Mucosa of descending colon (tissue), 3 donors: ENCODE data around the gene MYO18B. TPM values are rescaled to one million over a fixed set of nuclear protein-coding genes. Genes with fewer than 3 reads are reported as not detected.

Experiments used
- ATAC-seq: fragments of 200-7000 bp; cut with Tn5 transposase; one replicate; pipeline ENCODE4 v1.9.1; 2020; ENCODE audit warnings: mild to moderate bottlenecking, moderate library complexity
- DNase-seq, 3 donors: peaks; one replicate each; pipeline ENCODE4 v3.0.0-alpha.2; 2020
- H3K36me3 ChIP-seq: fragments of 200-600 bp; one replicate; pipeline ENCODE4 v1.8.0; 2021; ENCODE audit warnings: low read depth, mild to moderate bottlenecking
- H3K4me1 ChIP-seq: fragments of 200-600 bp; one replicate; pipeline ENCODE4 v1.8.0; 2021; ENCODE audit warnings: low read depth, mild to moderate bottlenecking
- H3K4me3 ChIP-seq: fragments of 200-600 bp; one replicate; pipeline ENCODE4 v1.8.0; 2021; ENCODE audit warnings: mild to moderate bottlenecking
- H3K9me3 ChIP-seq: fragments of 200-600 bp; one replicate; pipeline ENCODE4 v1.8.0; 2021; ENCODE audit warnings: mild to moderate bottlenecking
- intact Hi-C, 2 donors: fragments of 100-400 bp; cut with DNase I in 1 of 2; cut with micrococcal nuclease in 1 of 2; formaldehyde crosslinking; loops; one replicate each; pipeline versions ENCODE4 v1.11.0 to v1.11.1; 2022; cut with DNase I, micrococcal nuclease
- total RNA-seq, 3 donors: library from RNA; stranded (reverse); fragmentation: NEBNext Ultra II Directional in 2 of 3; extraction: Animal tissue kit (Norgen Biotek cat#: 25700) in 2 of 3; gene quantifications; one replicate each; pipeline versions ENCODE4 v1.2.1 to v1.2.4, GENCODE V29; 2021 to 2023
- TF ChIP-seq, protein P1 (sequence below): fragments of 200-600 bp; IDR thresholded peaks from one replicate; pipeline ENCODE4 v1.8.0; 2022; ENCODE audit warnings: antibody characterized with exemption, mild to moderate bottlenecking
- donor health status: DM: no; HTN: no; CAD: no; lungs with moderate emphysema.
- donor health status: DM: no; HTN: no; CAD: no.
- donor health status: DM: no; HTN: yes; CAD: no.

Gene MYO18B
- total RNA-seq, 3 donors from 2014 or later, result 0.03 to 0.17 (median 0.12) TPM

GRCh38 chr22:25883482-25884033 is 141.6 kb downstream of the MYO18B start:
- Histone ChIP-seq H3K9me3 (no peaks in the 10 kb centered on the region), H3K4me1 (no peaks in the 10 kb centered on the region), H3K36me3 (no peaks in the 10 kb centered on the region), H3K4me3 (no peak overlapping the region)
- DNase-seq, result no peak
- TF ChIP-seq, protein P1, sequence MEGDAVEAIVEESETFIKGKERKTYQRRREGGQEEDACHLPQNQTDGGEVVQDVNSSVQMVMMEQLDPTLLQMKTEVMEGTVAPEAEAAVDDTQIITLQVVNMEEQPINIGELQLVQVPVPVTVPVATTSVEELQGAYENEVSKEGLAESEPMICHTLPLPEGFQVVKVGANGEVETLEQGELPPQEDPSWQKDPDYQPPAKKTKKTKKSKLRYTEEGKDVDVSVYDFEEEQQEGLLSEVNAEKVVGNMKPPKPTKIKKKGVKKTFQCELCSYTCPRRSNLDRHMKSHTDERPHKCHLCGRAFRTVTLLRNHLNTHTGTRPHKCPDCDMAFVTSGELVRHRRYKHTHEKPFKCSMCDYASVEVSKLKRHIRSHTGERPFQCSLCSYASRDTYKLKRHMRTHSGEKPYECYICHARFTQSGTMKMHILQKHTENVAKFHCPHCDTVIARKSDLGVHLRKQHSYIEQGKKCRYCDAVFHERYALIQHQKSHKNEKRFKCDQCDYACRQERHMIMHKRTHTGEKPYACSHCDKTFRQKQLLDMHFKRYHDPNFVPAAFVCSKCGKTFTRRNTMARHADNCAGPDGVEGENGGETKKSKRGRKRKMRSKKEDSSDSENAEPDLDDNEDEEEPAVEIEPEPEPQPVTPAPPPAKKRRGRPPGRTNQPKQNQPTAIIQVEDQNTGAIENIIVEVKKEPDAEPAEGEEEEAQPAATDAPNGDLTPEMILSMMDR, result no peak
- ATAC-seq, result no peak
- intact Hi-C loops, result no loop called here

- H3K4me3 ChIP-seq, result no peak overlapping the region
- no peaks in the 10 kb centered on the region for H3K4me1 ChIP-seq
- DNase-seq (no peak), ATAC-seq (no peak)
- intact Hi-C loops, result no loop called here
- no peaks in the 10 kb centered on the region for H3K36me3 ChIP-seq
- no peaks in the 10 kb centered on the region for H3K9me3 ChIP-seq
- TF ChIP-seq, protein P1, result no peak
Observed at GRCh38 chr22:25884121-25884520, 142.1 kb downstream of the MYO18B start.

DNA sequence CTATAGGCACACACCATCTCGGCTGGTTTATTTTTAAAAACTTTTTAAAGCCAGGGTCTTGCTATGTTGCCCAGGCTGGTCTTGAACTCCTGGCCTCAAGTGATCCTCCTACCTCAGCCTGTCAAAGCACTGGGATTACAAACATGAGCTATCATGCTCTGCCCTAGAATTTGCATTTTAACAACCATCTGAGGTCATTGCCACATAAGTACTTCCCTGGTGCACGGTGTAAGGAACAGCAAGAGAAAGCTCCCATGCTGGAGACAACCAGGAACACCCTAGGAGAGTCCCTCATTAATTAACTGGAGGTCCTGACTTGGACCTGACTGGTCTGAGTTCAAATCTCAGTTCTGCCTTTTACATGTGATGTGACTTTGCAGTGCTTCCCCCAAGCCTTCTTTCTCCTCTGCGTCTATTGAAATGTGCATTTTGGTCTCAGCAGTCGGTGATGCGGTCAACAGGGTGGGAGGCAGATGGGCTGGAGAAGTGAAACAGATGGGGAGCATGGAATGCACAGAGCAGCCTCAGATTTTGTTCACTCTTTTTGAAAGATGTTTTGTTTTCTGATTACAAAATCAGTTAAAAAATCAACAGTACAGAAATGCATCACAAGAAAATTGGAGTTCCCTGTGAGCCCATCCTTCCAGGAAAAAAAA is 146.5 kb downstream of the MYO18B start:
- TF ChIP-seq, protein P1, result no peak
- intact Hi-C loops, result no loop called here
- H3K4me3 ChIP-seq, result no peak overlapping the region
- DNase-seq (no peak), ATAC-seq (no peak)
- H3K4me1 ChIP-seq, result no peaks in the 10 kb centered on the region
- H3K9me3 ChIP-seq, result no peaks in the 10 kb centered on the region
- H3K36me3 ChIP-seq, result no peaks in the 10 kb centered on the region

DNA sequence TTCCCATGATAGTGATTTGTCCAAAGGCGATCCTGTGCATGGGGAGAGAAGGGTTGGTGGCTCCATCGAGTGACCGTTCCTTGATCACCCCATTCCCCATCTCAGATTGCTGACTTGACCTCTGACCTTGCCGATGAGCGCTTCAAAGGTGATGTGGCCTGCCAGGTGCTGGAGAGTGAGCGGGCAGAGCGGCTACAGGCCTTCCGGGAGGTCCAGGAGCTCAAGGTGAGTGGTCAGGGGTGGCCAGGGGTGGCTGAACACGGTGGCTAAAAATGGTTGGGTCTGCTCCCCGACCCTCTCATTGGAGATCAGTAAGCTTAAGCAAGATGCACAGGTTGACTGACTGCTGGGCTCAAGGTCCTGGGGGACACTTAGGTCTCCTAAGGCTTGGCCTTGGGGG is 148.7 kb downstream of the MYO18B start:
- TF ChIP-seq, protein P1, result no peak
- intact Hi-C loops, result no loop called here
- H3K9me3 ChIP-seq, result no peaks in the 10 kb centered on the region
- H3K4me3 ChIP-seq, result no peak overlapping the region
- no peak for ATAC-seq
- no peaks in the 10 kb centered on the region for H3K4me1 ChIP-seq
- H3K36me3 ChIP-seq, result no peaks in the 10 kb centered on the region
- no peak for DNase-seq

DNA sequence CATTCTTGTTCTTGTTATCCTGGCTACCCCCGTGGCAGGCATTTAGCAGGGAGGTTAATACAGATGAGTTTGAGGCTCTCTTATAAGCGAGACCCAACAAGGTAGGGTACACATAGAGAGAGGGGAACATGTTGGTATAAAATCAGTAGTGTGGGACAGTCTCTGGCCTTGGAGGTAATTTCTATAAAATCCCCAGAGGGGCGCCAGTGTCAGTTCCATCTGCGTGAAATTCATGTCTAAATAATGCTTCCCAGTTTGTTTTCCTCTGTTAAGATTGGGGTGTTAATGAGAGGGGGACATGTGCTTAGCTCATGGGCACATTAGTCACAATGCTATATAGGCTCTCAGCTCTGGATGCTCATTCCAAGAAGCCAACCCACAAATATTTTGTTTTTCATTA is 150.7 kb downstream of the MYO18B start:
- DNase-seq (no peak), ATAC-seq (no peak)
- Histone ChIP-seq H3K9me3 (no peaks in the 10 kb centered on the region), H3K4me1 (no peaks in the 10 kb centered on the region), H3K36me3 (no peaks in the 10 kb centered on the region), H3K4me3 (no peak overlapping the region)
- TF ChIP-seq, protein P1, result no peak
- intact Hi-C loops, result no loop called here
